Cerebellar cortex (tissue), 1 donor: ENCODE data around the gene OR2H1.

Experiments used
- DNase-seq: peaks from one replicate; pipeline ENCODE4 v3.0.0-alpha.2; 2015; ENCODE audit warnings: low spot score

The OR2H1 gene

DNA sequence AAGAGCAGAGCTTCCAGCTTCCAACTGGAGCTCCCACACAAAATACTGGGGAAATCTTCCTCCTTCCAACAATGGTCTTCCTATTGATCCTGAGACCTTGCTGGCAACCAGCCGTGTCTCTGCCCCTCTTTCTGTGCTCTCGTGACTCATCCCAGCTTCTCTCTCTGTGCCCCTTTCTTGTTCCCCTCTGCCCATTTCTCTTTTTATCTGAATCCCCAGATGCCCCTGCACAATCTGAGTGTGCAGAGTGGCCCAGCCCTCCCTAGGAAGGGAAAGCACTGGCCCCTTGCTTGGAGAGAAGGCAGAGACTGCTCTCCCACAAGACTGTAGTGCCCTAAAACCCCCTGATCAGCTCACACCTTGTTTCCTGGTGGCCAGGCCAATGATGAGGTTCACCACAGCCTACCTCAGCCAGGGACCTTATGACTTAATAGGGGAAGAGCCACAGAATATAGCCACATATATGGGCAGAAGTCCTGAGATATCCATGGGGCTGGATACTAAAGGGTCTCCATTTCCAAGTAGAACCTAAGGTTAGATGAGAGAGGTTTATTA is 53.9 kb downstream of the OR2H1 start:
- DNase-seq: no peak
